ENCODE data around the gene ADCYAP1R1. TPM values are rescaled to one million over a fixed set of nuclear protein-coding genes. Genes with fewer than 3 reads are reported as not detected.

ADCYAP1R1 gene
- total RNA-seq, 2 experiments from 2014 or later = not detected

- DNase-seq (ENCODE audit: low spot score) = no peak
- H3K9me2 ChIP-seq (ENCODE audit: insufficient read depth, low read length) = no peaks in the 10 kb centered on the region
- no TSS peak for BruUV-seq (replicated peaks)
- H2AFZ ChIP-seq (ENCODE audit: low read length) = no peak overlapping the region
- H3K36me3 ChIP-seq (ENCODE audit: insufficient read depth, low read length) = no peaks in the 10 kb centered on the region
- no peaks in the 10 kb centered on the region for H3K4me1 ChIP-seq (ENCODE audit: insufficient read depth, low read length, poor library complexity, severe bottlenecking)
- H3K4me3 ChIP-seq (ENCODE audit: low read depth, low read length, poor library complexity, severe bottlenecking) = no peak overlapping the region
- ChIA-PET CTCF (ENCODE audit: unreplicated experiment) (interaction anchor here (0.6 kb wide), 1 partner anchor 76 kb away, joined by 4 read pairs; no protein-coding TSS in a partner anchor), POLR2A (no interaction called here)
- no peaks in the 10 kb centered on the region for H4K20me1 ChIP-seq (ENCODE audit: insufficient read depth, low read length)
- no peaks in the 10 kb centered on the region for H3K9me3 ChIP-seq (ENCODE audit: low read length)
- H3K27ac ChIP-seq (ENCODE audit: low read depth, low read length, poor library complexity, severe bottlenecking) = no peak overlapping the region
- TF ChIP-seq CTCF (conservative IDR thresholded peaks at IDR 0.05; ENCODE audit: low read length) (no peak), EZH2phosphoT487 (IDR thresholded peaks at IDR 0.05; ENCODE audit: borderline replicate concordance, low read depth, low read length) (no peak)
- no peak overlapping the region for H3K4me2 ChIP-seq (ENCODE audit: low read length)
- intact Hi-C loops (cut with micrococcal nuclease; ENCODE audit: unreplicated experiment) = no loop called here
- no peaks in the 10 kb centered on the region for H3K79me2 ChIP-seq (ENCODE audit: insufficient read depth, low read depth, low read length)
These were observed 26.4 kb downstream of the ADCYAP1R1 start for GRCh38 chr7:31078363-31078990.

GRCh38 chr7:31079126-31079823 is 27.2 kb downstream of the ADCYAP1R1 start:
- Histone ChIP-seq H3K36me3 (ENCODE audit: insufficient read depth, low read length) (no peaks in the 10 kb centered on the region), H3K4me1 (ENCODE audit: insufficient read depth, low read length, poor library complexity, severe bottlenecking) (no peaks in the 10 kb centered on the region), H3K27ac (ENCODE audit: low read depth, low read length, poor library complexity, severe bottlenecking) (no peak overlapping the region), H3K9me3 (ENCODE audit: low read length) (no peaks in the 10 kb centered on the region), H3K4me2 (ENCODE audit: low read length) (no peak overlapping the region), H4K20me1 (ENCODE audit: insufficient read depth, low read length) (no peaks in the 10 kb centered on the region), H2AFZ (ENCODE audit: low read length) (no peak overlapping the region), H3K4me3 (ENCODE audit: low read depth, low read length, poor library complexity, severe bottlenecking) (no peak overlapping the region), H3K9me2 (ENCODE audit: insufficient read depth, low read length) (no peaks in the 10 kb centered on the region), H3K79me2 (ENCODE audit: insufficient read depth, low read depth, low read length) (no peaks in the 10 kb centered on the region)
- intact Hi-C loops (cut with micrococcal nuclease; ENCODE audit: unreplicated experiment) = no loop called here
- BruUV-seq (replicated peaks) = no TSS peak
- TF ChIP-seq CTCF (conservative IDR thresholded peaks at IDR 0.05; ENCODE audit: low read length) (no peak), EZH2phosphoT487 (IDR thresholded peaks at IDR 0.05; ENCODE audit: borderline replicate concordance, low read depth, low read length) (no peak)
- ChIA-PET CTCF (ENCODE audit: unreplicated experiment) (no interaction called here), POLR2A (no interaction called here)
- no peak for DNase-seq (ENCODE audit: low spot score)

Data from OCI-LY7 (cell line).